NB4 (cell line): Measurements from ENCODE around the gene CAMK2D.

ENCODE experiments used
- DNase-seq: peaks from one replicate; pipeline ENCODE4 v3.0.0; 2010; ENCODE audit warnings: low read depth
- H3K4me3 ChIP-seq: one replicate; pipeline ENCODE4 v1.5.1; 2011; ENCODE audit warnings: mild to moderate bottlenecking, low read depth, low read length, moderate library complexity
- CTCF ChIP-seq: IDR thresholded peaks from one replicate; pipeline ENCODE4 v1.5.1; 2012; ENCODE audit warnings: low read depth, low read length
- MAX ChIP-seq: IDR thresholded peaks from 2 replicates; pipeline ENCODE4 v1.6.1; 2011; ENCODE audit warnings: low read depth, low read length
- MYC ChIP-seq: IDR thresholded peaks from 2 replicates; pipeline ENCODE4 v1.6.1; 2011; ENCODE audit warnings: low read depth, low read length
- POLR2A ChIP-seq: IDR thresholded peaks from 2 replicates; pipeline ENCODE4 v1.6.1; 2011; ENCODE audit warnings: mild to moderate bottlenecking; ENCODE audit not compliant: insufficient read length; ENCODE audit errors: extremely low read depth

The CAMK2D gene

DNA sequence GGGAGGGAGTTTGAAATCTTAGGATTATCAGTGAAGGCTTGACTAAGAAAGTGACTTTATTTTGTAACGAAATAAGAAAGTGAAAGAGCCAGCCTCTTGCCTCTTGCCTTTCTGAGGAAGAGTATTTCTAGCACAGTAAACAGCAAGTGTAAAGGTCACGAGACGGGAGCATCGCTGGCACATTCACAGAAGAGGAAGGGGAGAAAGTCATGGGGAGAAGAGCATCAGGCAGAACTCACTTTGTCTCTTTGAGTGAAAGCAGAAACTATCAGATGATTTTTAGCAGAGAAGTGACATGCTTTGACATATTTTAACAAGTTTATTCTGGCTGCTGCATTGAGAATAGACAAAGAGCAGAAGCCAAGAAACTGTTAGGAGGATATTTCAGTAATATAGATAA, 313.8 kb downstream of the CAMK2D start:
- DNase-seq, result no peak
- no peak overlapping the region for H3K4me3 ChIP-seq
- TF ChIP-seq CTCF (no peak), MYC (no peak), MAX (no peak), POLR2A (no peak)

DNA sequence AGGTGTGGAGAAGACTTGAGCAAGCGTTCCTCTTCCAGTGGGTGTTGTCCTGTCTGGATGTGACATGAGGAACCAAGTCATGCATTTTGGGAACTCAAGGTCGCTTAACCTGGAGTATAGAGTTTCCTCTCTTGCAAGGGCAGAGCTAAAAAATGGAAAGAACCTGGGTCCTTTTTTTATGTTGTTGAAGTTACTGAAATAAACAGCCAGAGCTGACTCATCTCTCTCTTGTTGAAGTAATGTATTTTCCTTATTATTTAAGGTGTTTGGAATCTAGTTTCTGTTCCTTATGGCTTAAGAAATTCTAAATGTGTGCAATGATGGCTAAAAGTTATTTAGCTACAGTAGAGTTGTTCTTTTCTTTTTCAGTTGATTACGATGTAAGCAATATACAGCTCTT, 314.5 kb downstream of the CAMK2D start:
- TF ChIP-seq POLR2A (no peak), CTCF (no peak), MYC (no peak), MAX (no peak)
- DNase-seq, result no peak
- H3K4me3 ChIP-seq, result no peak overlapping the region

GRCh38 chr4:113446019-113446418, 315.5 kb downstream of the CAMK2D start:
- DNase-seq, result no peak
- no peak overlapping the region for H3K4me3 ChIP-seq

DNA sequence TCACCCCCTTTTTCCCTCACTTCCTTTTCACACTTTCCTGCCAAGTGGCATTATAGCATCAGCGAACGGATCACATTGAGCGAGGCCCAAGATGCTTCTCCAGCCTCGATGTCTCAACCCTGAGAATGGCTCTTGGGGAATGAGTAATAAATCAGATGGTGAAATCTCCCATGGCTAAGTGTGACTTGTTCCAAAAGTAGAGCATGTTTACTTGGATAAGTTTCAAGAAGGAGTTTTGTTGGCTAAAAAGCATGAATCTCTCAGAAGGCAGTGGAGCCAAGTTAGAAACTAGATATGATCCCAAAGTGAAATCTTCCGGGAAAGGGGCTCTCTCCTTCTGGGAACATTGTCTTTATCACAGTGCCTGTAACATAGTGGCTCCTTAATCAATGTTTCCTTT, 316.3 kb downstream of the CAMK2D start:
- DNase-seq, result no peak

More at GRCh38 chr4:113446019-113446418, 315.5 kb downstream of the CAMK2D start:
- TF ChIP-seq MYC, result no peak
- TF ChIP-seq MAX, result no peak
- no peak for TF ChIP-seq POLR2A
- TF ChIP-seq CTCF, result no peak

GRCh38 chr4:113444386-113444785, 317.2 kb downstream of the CAMK2D start:
- no peak overlapping the region for H3K4me3 ChIP-seq
- TF ChIP-seq CTCF (no peak), POLR2A (no peak), MAX (no peak), MYC (no peak)
- DNase-seq, result no peak

More for the DNA sequence above, 316.3 kb downstream of the CAMK2D start:
- H3K4me3 ChIP-seq, result no peak overlapping the region
- TF ChIP-seq CTCF (no peak), MAX (no peak), POLR2A (no peak), MYC (no peak)

- H3K4me3 ChIP-seq, result no peak overlapping the region
- DNase-seq, result no peak
- TF ChIP-seq MYC (no peak), CTCF (no peak), MAX (no peak), POLR2A (no peak)
Observed at GRCh38 chr4:113442826-113443225, 318.7 kb downstream of the CAMK2D start.
